HL-60/S4 treated with retinoic acid at 250 ng/mL for 4 days and 3 days (cell line): Measurements from ENCODE around the gene TMC6.
"Not testable (repeated sequence)": the region's sequence is repeated elsewhere in the genome, so short reads cannot be mapped to it uniquely, and the experiment has no call there.

Source experiments
- in situ Hi-C: fragments of 300-500 bp; cut with MboI; formaldehyde crosslinking; loops from 2 replicates; pipeline ENCODE4 v1.7.0; 2022; ENCODE audit warnings: low sequenced_read_pairs

The TMC6 gene

GRCh38 chr17:78124081-78124835, 4.3 kb downstream of the TMC6 start:
- in situ Hi-C loops: no loop called here

- in situ Hi-C loops: no loop called here
Measured at GRCh38 chr17:78123258-78123929, 5.2 kb downstream of the TMC6 start.

- in situ Hi-C loops: no loop called here
Measured at GRCh38 chr17:78122931-78123249, 5.7 kb downstream of the TMC6 start.

GRCh38 chr17:78122216-78122930, 6.2 kb downstream of the TMC6 start:
- in situ Hi-C loops: no loop called here

- in situ Hi-C loops: no loop called here
Measured at GRCh38 chr17:78121801-78122215, 6.7 kb downstream of the TMC6 start.

- in situ Hi-C loops: no loop called here
Measured at GRCh38 chr17:78120971-78121800, 7.4 kb downstream of the TMC6 start.

DNA sequence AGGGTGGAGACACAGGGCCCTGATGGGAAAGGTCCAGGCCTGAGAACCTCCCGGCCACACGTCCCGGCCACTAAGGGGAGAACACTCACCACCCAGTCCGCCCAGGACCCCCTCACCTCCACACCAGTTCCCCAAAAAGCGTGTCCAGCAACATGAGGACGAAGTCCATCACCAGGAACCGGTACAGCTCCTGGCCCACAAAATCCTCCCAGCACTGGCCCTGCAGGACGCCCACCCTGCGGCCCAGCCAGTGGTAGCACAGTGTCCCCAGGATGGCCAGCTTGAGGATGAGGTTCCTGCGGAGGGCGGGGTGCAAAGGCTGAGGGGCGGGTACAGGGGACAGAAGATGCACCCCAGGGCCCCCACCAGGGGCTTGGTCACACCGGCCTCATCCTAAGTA, 8.0 kb downstream of the TMC6 start:
- in situ Hi-C loops: no loop called here

GRCh38 chr17:78118801-78119241, 9.7 kb downstream of the TMC6 start:
- in situ Hi-C loops: no loop called here

GRCh38 chr17:78117027-78117981, 11.3 kb downstream of the TMC6 start:
- in situ Hi-C loops: no loop called here

DNA sequence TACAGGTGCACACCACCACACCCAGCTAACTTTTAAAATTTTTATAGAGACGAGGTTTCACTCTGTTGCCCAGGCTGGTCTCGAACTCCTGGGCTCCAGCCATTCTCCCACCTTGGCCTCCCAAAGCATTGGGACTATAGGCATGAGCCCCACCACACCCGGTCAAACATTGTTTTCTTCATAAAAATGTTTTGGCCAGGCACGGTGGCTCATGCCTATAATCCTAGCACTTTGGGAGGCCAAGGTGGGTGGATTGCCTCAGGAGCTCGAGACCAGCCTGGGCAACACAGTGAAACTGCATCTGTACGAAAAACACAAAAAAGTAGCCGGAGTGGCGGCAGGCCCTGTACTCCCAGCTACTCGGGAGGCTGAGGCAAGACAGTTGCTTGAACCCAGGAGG, 12.1 kb downstream of the TMC6 start:
- in situ Hi-C loops: no loop called here

DNA sequence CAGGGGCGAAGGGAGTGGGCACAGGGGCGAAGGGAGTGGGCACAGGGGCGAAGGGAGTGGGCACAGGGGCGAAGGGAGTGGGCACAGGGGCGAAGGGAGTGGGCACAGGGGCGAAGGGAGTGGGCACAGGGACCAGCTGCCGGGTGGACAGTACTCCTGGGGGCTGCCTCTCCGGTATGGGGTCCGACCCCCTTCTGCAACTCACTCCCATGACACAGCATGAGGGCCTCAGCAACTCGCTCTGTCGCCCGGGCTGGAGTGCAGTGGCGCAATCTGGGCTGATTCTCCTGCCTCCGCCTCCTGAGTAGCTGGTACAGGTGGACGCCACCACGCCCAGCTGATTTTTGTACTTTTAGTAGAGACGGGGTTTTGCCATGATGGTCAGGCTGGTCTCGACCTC, 12.8 kb downstream of the TMC6 start:
- in situ Hi-C loops: not testable (repeated sequence)

DNA sequence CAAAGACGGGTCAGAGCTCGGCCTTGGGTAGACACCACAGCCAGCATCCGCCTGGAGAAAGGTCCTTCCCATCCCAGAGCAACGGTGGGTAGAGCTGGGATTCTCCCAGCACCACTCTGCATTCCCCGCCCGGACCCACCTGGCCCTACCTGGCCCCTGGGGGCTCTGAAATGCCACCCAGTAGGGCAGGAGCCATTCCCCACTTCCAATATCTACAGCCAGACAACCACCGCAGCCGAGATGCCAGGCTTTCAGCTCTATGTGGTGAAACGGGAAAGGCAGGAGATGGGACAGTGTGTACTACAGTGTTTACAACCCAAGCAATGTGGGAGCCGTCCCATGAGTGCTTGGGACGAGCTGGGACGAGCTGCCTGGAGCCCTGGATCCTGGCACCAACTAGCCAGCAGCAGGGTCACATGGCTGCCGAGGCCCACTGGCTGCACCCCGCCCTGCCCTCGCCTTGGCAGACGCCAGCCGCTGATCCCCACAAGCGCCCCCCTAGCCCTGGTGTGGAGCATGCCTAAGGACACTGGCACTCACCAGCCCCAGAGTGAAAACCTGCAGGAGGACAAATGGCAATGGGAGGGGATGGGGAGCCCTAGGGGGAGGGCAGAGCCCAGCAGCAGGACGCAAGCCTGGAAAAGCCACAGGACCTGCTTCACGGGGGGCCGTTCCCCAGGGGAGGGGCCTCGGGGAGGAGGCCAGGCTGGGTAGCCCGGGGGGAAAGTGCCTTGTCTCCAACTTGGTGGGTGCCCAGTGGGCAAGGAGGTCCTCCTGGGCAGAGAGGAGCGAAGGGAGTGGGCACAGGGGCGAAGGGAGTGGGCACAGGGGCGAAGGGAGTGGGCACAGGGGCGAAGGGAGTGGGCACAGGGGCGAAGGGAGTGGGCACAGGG, 13.5 kb downstream of the TMC6 start:
- in situ Hi-C loops: no loop called here

GRCh38 chr17:78113804-78114785, 14.5 kb downstream of the TMC6 start:
- in situ Hi-C loops: no loop called here

- in situ Hi-C loops: no loop called here
Measured at GRCh38 chr17:78112518-78113471, 15.8 kb downstream of the TMC6 start.

GRCh38 chr17:78111727-78112517, 16.6 kb downstream of the TMC6 start:
- in situ Hi-C loops: no loop called here
